Ovary (tissue), 9 donors: Measurements from ENCODE around the gene GRM3. TPM values are rescaled to one million over a fixed set of nuclear protein-coding genes. Genes with fewer than 3 reads are reported as not detected.

ENCODE experiments used
- DNase-seq, 5 donors: peaks; one replicate each; pipeline ENCODE4 v3.0.0-alpha.2; 2019 to 2020
- H3K27ac ChIP-seq, 2 donors: fragments of 200-600 bp; one replicate each; pipeline versions ENCODE4 v1.5.1 to v1.8.0; 2019 to 2022
- H3K27me3 ChIP-seq: fragments of 200-600 bp; one replicate; pipeline ENCODE4 v1.8.0; 2022
- H3K36me3 ChIP-seq: fragments of 200-600 bp; sonication (generic); one replicate; pipeline ENCODE4 v1.5.1; 2019
- H3K4me1 ChIP-seq: one replicate; pipeline ENCODE4 v1.8.1; 2013; ENCODE audit warnings: mild to moderate bottlenecking, moderate library complexity; ENCODE audit not compliant: insufficient read depth
- H3K4me3 ChIP-seq: fragments of 200-600 bp; sonication (generic); one replicate; pipeline ENCODE4 v1.5.1; 2017
- H3K9me3 ChIP-seq, 2 donors: fragments of 200-600 bp in 1 of 2; sonication (generic) in 1 of 2; one replicate each; pipeline versions ENCODE4 v1.5.1 to v1.8.1; 2013 to 2019; ENCODE audit warnings: mild to moderate bottlenecking in 1 of 2, moderate library complexity in 1 of 2
- EP300 ChIP-seq: sonication (generic); formaldehyde crosslinking; IDR thresholded peaks from one replicate; pipeline ENCODE4 v1.6.1; 2017; ENCODE audit warnings: antibody characterized with exemption
- POLR2A ChIP-seq: fragments of 450-650 bp; IDR thresholded peaks from one replicate; pipeline ENCODE4 v1.6.1; 2017; ENCODE audit warnings: antibody characterized with exemption, mild to moderate bottlenecking, moderate library complexity
- WGBS, 3 donors: extraction: QIAGEN DNeasy Blood & Tissue Kit in 1 of 3; methylation state at CpG; one replicate each; pipeline versions ENCODE4 v1.1.5 to v1.1.7; 2013 to 2017; 5-methylcytosine and 5-hydroxymethylcytosine counted together
- intact Hi-C, 4 donors: fragments of 100-400 bp; cut with DNase I; formaldehyde crosslinking; loops; one replicate each; pipeline versions ENCODE4 v1.11.0 to v1.15.1; 2022 to 2023
- polyA plus RNA-seq, 2 donors: library from polyadenylated mRNA; stranded (reverse); fragments of 200-250 nt in 1 of 2; fragments of 350-450 nt in 1 of 2; fragmentation: Illumina TruSeq in 1 of 2; extraction: RNeasy Lipid Tissue Mini Kit (QIAGEN cat#74804) in 1 of 2; gene quantifications; one replicate each; pipeline ENCODE4 v1.2.3, GENCODE V29; 2013 to 2014
- total RNA-seq, 7 donors: library from RNA; depleted of rRNA in 2 of 7; stranded (reverse); fragments of >200 nt in 2 of 7; fragmentation: NEBNext Ultra II Directional in 3 of 7; extraction: Animal tissue kit (Norgen Biotek cat#: 25700) in 3 of 7; gene quantifications; one replicate each; pipeline versions ENCODE4 v1.1.0 to v1.2.4, GENCODE V29; 2016 to 2023
- TF ChIP-seq, protein P1 (sequence below), 3 donors: fragments of 450-650 bp in 2 of 3; fragments of 200-600 bp in 1 of 3; IDR thresholded peaks; one replicate each; pipeline versions ENCODE4 v1.5.1 to v1.8.0; 2016 to 2022; ENCODE audit warnings: antibody characterized with exemption in 3 of 3, mild to moderate bottlenecking in 1 of 3
- donor health status: DM: no; HTN: no; CAD: no; lungs with moderate emphysema.
- donor health status: DM: no; HTN: no; CAD: no.
- donor health status: Bipolar disorder and iron deficiency.
- donor health status: DM: yes; HTN: yes; CAD: no.
- donor health status: DM: no; HTN: no; CAD: no.
- donor health status: DM: yes; HTN: yes; CAD: no.

GRM3 gene
- total and polyA plus RNA-seq, 9 donors, result 0.10 to 0.11 TPM; not detected in 7

DNA sequence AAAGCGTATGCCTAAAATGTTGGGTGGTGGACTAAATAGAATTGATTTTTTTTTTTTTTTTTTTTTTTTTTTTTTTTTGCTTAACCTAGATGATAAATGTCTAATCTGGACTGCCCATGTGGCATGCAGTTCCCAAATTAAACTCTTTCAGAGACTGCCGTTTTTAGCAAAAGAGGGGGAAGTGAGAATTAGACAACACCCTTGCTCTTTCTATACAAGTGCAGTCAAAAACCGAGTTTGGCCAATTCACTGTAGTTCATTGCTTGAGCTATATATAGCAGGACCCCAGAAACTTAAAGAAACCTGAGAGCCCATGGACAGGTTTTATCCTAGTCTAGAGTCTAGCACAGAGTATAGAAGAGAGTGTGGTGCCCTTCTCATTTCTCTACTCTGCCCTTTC, 141.9 kb downstream of the GRM3 start:
- intact Hi-C loops, result no loop called here

GRCh38 chr7:86786376-86786775, 142.7 kb downstream of the GRM3 start:
- WGBS, 3 donors, result 97 to 98% (median 97%) methylated on average over 36 of the region's 36 CpGs

More for the DNA sequence above, 141.9 kb downstream of the GRM3 start:
- DNase-seq, result no peak
- 78 to 85% (median 84%) methylated on average over 3 of the region's 3 CpGs for WGBS, 3 donors
- no peak overlapping the region for H3K27ac ChIP-seq
- H3K4me3 ChIP-seq, result no peak overlapping the region
- H3K36me3 ChIP-seq, result no peaks in the 10 kb centered on the region
- H3K27me3 ChIP-seq, result no peaks in the 10 kb centered on the region
- no peaks in the 10 kb centered on the region for H3K9me3 ChIP-seq
- TF ChIP-seq POLR2A, result no peak
- no peak for TF ChIP-seq EP300
- TF ChIP-seq, protein P1, sequence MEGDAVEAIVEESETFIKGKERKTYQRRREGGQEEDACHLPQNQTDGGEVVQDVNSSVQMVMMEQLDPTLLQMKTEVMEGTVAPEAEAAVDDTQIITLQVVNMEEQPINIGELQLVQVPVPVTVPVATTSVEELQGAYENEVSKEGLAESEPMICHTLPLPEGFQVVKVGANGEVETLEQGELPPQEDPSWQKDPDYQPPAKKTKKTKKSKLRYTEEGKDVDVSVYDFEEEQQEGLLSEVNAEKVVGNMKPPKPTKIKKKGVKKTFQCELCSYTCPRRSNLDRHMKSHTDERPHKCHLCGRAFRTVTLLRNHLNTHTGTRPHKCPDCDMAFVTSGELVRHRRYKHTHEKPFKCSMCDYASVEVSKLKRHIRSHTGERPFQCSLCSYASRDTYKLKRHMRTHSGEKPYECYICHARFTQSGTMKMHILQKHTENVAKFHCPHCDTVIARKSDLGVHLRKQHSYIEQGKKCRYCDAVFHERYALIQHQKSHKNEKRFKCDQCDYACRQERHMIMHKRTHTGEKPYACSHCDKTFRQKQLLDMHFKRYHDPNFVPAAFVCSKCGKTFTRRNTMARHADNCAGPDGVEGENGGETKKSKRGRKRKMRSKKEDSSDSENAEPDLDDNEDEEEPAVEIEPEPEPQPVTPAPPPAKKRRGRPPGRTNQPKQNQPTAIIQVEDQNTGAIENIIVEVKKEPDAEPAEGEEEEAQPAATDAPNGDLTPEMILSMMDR (IDR thresholded peaks at IDR 0.05), result no peak
- no peaks in the 10 kb centered on the region for H3K4me1 ChIP-seq

DNA sequence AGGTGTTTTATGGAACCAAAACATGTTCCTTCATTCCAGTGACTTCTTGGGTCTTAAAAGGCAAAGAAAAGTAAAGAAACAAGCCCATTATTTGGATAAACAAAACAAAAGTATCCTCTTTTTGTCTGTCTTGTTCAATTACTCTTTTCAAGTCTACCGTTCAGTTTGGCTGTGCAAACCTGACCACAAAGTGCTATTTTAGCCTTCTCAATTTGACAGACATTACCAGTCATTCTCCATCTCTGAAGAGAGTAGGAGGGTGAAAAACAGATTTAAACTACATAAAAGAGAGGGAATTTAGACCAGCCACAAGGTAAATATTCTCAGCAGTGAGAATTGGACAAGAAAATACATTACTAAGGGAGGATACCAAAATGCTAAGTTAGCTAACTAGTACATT, 145.2 kb downstream of the GRM3 start:
- H3K27ac ChIP-seq, result no peak overlapping the region
- intact Hi-C loops, result no loop called here
- no peaks in the 10 kb centered on the region for H3K4me1 ChIP-seq
- H3K27me3 ChIP-seq, result no peaks in the 10 kb centered on the region
- H3K4me3 ChIP-seq, result no peak overlapping the region
- no peaks in the 10 kb centered on the region for H3K36me3 ChIP-seq
- 70 to 78% (median 76%) methylated on average over 1 of the region's 1 CpG for WGBS, 3 donors
- H3K9me3 ChIP-seq, result no peaks in the 10 kb centered on the region
- no peak for TF ChIP-seq POLR2A
- TF ChIP-seq EP300, result no peak
- TF ChIP-seq, protein P1 (IDR thresholded peaks at IDR 0.05), result no peak
- no peak for DNase-seq

More at GRCh38 chr7:86786376-86786775, 142.7 kb downstream of the GRM3 start:
- Histone ChIP-seq H3K4me3 (no peak overlapping the region), H3K27me3 (no peaks in the 10 kb centered on the region), H3K27ac (no peak overlapping the region), H3K9me3 (no peaks in the 10 kb centered on the region), H3K4me1 (no peaks in the 10 kb centered on the region), H3K36me3 (no peaks in the 10 kb centered on the region)
- no peak for DNase-seq
- intact Hi-C loops, result no loop called here
- TF ChIP-seq, protein P1 (IDR thresholded peaks at IDR 0.05), result no peak
- no peak for TF ChIP-seq EP300
- TF ChIP-seq POLR2A, result no peak

GRCh38 chr7:86790383-86790782, 146.7 kb downstream of the GRM3 start:
- intact Hi-C loops, result no loop called here
- H3K4me1 ChIP-seq, result no peaks in the 10 kb centered on the region
- H3K9me3 ChIP-seq, result no peaks in the 10 kb centered on the region
- no peak for TF ChIP-seq POLR2A
- TF ChIP-seq, protein P1 (IDR thresholded peaks at IDR 0.05), result no peak
- no peak for TF ChIP-seq EP300
- H3K36me3 ChIP-seq, result no peaks in the 10 kb centered on the region
- DNase-seq, result no peak
- H3K4me3 ChIP-seq, result no peak overlapping the region
- H3K27ac ChIP-seq, result no peak overlapping the region
- H3K27me3 ChIP-seq, result no peaks in the 10 kb centered on the region

DNA sequence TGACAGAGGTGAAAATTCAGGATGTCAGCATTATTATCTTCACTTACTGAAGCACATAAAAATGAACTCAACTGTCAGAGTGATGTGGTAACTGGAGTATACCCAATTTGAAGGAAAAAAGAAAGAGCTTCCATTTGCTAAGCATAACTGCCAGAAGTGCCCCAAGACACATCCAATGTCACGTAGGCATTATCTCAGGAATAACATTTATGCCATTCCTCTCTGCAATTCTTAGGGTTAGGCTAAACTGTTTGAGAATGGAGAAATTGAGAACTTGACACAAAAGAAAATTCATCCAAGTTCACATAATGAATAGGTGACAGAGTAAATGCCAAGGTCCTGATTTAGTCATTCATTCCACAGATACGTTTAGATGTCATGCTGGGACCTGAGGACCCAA, 148.6 kb downstream of the GRM3 start:
- TF ChIP-seq EP300, result no peak
- TF ChIP-seq, protein P1 (IDR thresholded peaks at IDR 0.05), result no peak
- TF ChIP-seq POLR2A, result no peak
- Histone ChIP-seq H3K27me3 (no peaks in the 10 kb centered on the region), H3K27ac (no peak overlapping the region), H3K9me3 (no peaks in the 10 kb centered on the region), H3K4me3 (no peak overlapping the region), H3K4me1 (no peaks in the 10 kb centered on the region), H3K36me3 (no peaks in the 10 kb centered on the region)
- 66 to 73% (median 66%) methylated on average over 2 of the region's 2 CpGs for WGBS, 3 donors
- no peak for DNase-seq
- intact Hi-C loops, result no loop called here
